GM18499 (cell line): ENCODE data around the gene RPS27.
A peak's percentile ranks its signal among the peaks of the same experiment; 100 is the strongest.
"Not testable (repeated sequence)": the region's sequence is repeated elsewhere in the genome, so short reads cannot be mapped to it uniquely, and the experiment has no call there.

ENCODE experiments used
- ATAC-seq: cut with Tn5 transposase; IDR thresholded peaks from one replicate; pipeline ENCODE4 v1.9.1; 2021; ENCODE audit warnings: moderate number of reproducible peaks; ENCODE audit not compliant: insufficient read depth, unreplicated experiment

The RPS27 gene

DNA sequence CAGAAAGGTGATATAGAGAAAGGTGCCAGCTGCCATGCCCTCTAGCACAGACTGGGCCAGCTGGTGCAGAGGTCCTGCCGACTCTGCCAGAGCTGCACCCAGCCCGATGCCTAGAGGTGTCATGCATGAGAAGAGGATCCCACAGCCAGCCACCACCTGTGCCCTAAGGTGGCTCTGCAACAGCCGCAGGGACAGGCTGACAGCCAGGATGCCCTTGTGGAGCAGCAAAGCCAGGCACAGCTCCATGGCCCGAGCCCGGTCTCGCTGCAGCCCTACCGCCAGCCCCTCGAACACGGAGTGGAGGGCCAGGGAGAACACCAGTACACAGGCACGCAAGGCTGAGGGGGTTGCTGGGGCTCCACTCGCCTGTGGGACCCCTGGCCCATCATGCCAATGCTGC, 30.4 kb upstream of the RPS27 start:
- no peak for ATAC-seq

DNA sequence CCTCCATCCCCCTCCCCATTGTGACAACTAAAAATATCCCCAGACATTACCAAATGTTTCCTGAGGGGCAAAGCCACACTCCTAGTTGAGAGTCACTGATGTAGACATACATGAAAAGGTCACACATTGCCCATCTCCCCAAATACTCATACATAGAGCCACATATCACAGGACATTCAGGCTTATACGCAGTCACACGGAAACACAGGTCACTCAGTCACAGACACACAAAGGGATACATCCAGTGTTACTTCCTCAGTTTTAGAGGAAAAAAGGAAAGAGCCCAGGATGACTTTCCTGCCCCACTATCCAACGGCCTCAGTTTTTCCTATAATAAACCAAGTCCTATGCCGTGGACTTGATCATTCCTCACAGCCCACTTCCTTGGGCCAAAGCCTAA, 29.1 kb upstream of the RPS27 start:
- no peak for ATAC-seq

DNA sequence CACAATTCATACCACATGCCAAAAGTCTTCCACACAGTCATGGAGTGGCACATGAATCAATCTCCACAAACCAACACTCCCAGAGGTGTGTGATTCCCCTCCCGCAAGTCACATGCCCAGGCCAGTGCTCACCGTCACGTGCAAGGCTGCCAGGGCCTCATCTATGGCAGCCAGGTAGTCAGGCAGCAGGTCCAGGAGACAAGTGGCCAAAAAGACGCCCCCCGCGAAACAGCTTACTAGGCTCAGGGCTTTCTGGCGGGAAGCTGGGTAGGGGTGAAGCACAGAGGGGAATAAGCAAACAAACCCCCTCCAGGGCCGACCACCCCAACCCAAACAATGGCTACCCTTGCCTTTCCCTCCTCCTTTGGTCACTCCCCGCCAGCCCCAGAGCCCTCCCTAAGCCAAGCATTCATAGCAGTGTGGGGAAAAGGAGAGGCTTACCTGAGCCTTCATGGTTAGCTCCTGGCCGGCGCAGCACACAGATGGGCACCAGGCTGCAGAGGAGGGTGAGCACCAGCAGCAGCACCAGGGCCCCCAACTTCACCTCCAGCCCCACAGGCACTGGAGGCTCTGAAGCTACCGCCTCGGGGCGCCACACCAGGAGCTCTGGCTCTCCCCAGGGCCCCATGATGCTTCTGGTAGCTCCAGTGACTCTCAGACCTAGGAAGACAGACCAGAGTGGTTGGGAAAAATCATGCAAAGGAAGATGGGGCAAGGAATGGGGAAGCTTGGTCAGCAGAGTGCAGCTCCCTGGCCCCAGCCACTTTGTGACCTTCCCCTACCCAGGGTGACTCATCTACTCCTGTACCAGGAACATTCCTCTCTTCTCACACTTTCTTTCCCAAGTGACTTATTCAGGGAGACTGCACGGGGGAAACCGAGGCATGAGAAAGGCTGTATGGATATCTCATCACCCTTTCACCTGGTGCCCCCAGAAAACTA, 28.2 kb upstream of the RPS27 start:
- no peak for ATAC-seq

DNA sequence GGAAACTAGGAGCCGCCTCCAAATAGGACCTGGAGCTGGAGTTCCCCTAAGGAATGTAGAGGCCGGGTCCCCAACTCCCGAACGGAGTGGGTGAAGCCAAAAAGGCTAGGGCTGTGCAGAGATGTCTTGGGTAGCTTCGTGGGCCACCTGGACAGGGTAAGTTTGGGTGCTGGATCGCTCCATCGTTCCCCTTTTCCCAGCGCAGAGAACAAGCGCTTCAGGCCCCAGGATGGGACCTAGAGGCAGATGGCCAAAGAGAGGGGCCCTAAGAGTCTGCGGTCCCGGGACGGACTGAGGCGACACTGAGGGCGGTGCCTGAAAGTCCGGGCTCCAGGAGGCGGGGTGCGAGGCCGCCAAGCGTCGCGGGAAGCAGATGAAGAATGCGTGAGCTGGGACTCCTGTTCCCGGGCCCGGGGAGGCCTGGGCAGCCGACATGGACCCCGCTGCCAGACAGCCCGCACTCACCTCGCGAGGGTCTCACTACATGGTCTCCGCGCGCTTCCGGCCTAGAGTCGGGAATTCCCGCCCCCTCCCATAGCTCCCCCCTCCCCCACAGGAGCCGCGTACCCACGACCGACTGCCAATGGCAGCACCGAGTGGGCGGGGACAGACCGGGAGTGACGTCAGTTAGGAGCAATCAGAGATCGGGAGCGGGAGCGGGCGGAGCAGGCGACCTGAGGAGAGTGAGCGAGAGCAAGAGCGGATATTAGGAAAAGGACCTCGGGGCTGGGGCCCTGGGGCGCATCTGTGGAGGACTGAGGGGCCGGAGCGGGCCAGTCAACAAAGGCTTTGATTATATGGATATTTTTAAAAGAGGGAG, 27.3 kb upstream of the RPS27 start, which contains the start of gene SLC39A1:
SLC39A1 (minus strand) TSS at position 508 of the 820 bp plus-strand sequence. CDS start 822 bp downstream, outside the sequence.
- ATAC-seq, result no peak

DNA sequence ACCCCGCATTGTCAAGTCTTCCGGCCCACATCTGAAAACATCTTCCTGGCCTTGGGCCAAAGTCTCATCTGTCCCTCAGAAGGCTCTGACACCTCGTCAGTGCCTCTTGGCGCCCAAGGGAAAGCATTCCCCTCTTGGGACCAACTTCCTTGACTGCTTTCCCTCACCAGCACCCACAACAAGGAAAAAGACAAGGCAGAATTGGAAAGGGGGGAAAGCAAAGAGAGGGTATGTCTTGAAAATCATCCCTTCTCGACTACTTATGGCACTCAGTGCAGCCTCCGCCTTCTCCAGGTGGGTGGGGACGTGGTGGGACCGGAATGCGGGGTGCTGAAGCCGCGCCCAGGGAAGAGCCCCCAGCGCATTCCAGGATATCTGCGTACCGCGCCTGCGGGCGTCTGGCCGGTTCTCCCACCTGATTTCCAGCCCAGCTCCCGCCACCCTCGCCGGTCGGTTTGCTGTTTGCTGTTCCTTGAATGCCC, 26.7 kb upstream of the RPS27 start:
- no peak for ATAC-seq

DNA sequence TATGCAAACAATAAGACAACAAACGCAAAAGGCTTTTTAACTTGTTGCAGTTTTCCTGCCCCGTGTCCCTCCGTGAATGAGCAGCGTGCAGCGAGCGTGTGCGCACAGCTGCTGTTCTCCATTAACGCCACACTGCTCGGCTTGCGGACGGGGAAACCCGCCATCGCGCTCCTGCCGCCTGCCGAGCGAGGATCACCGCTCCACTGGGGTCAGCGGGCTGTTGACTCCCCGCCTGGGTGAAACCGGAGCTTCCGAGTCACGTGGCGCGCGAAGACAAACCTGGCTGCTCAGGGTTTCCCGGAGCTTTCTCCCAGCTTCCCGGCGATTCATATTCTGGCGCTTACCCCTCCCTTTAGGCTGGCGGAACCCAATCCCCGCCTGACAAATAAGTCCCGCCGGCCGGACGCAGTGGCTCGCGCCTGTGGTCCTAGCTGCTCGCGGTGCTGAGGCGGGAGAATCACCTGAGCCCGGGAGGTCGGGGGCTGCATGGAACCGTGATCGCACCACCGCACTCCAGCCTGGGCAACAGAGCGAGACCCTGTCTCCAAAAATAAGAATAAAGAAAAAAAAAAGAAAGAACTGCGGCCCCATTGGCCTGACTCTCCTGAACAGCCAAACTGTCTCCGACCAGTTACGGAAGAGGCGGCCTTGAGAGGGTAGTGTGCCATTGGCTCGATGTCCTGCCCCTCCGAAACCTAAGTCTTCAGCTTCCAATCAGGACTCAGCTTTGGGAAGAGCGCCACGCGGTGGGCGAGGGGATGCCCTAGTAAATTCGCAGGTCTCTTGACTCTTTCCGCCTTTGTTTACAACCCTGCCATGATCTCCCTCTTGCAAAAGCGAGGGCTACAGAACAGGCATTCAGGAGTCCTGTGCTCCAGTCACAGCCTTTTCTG, 23.2 kb upstream of the RPS27 start, which contains the start of gene CREB3L4:
CREB3L4 (plus strand) TSS at position 796 of the 893 bp plus-strand sequence. CDS start 624 bp downstream, outside the sequence.
- peak; percentile 52 for ATAC-seq

DNA sequence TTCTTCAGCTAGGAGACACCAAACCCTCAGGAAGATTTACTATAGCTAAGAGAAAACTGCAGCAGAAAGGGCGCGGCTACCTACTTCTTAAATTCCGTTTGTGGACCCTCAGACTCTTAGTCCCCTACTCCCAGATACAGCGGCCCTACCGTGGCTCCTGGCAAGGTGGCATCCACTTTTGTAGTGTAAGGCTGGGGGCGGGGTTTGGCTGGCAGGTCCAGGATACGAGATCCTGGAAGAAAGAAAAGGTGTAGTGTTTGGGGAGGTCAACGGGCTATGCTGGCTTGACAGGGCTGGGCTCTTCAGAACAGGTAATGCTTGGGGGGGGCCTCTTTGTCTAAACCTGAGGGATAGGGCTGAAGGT, 22.6 kb upstream of the RPS27 start:
- no peak for ATAC-seq

DNA sequence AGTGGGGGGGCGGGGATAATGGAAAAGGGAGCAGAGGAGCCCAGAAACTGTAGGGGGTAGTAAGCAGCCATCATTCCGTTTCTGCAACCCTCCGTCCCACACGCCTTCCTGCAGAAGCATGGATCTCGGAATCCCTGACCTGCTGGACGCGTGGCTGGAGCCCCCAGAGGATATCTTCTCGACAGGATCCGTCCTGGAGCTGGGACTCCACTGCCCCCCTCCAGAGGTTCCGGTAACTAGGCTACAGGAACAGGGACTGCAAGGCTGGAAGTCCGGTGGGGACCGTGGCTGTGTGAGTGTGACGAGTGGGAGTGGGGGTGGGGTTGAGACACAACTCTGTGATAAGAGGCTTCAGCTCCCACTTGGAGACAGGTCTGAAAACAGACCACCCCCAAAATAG, 22.2 kb upstream of the RPS27 start:
- ATAC-seq, result no peak

DNA sequence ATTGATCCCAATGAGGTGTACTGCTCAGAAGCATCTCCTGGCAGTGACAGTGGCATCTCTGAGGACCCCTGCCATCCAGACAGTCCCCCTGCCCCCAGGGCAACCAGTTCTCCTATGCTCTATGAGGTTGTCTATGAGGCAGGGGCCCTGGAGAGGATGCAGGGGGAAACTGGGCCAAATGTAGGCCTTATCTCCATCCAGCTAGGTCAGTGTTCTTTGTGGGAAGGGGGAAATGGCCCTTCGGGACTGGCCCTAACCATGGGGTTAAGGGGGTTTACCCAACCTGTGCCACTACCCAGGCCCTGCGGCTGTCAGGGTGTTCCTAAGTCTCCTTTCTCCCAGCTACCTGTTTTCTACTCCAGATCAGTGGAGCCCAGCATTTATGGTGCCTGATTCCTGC, 21.6 kb upstream of the RPS27 start:
- no peak for ATAC-seq

DNA sequence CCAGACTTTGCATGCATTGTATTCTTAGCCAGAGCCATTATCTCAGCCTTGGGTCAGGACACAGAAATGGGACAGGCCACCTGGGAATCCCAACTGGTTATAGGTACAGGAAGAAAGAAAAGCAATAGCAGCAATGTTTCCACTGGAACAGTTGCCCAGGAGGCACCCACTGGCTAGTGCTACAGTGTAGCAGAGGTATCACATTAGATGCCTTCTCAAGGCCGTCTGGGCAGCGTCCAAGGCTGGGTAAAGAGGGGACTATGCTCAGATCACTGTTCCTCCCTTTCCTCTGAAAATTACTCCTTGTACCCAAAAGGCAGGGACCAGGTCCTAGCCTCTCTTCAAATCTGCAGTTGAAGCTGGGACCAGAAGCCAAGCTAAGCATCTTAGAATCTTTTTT, 20.2 kb upstream of the RPS27 start:
- no peak for ATAC-seq

DNA sequence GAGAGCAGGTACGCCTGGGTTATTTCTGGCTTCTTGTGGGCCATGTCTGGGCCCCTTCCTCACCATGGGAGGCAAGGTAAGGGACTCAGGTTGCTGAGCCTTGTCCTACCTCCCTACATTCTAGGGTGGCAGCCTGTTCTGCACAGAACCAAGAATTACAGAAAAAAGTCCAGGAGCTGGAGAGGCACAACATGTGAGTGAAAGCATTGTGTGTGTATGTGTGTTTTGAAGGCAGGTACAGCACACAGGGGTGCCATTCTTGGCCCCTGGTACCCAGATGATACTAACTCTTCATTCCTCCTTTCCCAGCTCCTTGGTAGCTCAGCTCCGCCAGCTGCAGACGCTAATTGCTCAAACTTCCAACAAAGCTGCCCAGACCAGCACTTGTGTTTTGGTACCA, 17.5 kb upstream of the RPS27 start:
- no peak for ATAC-seq

DNA sequence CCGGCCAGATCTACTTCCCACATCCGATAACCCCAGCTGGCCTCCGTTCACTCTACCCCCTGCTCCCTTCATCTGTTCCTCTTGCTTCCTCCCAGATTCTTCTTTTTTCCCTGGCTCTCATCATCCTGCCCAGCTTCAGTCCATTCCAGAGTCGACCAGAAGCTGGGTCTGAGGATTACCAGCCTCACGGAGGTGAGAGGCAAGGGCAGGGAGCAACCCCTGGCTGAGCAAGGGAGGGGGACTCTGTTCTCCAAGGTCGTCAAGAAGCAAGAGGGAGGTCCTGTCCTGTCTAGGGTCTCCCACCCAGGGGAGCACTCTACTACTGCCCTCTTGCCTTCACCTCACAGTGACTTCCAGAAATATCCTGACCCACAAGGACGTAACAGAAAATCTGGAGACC, 17.0 kb upstream of the RPS27 start:
- no peak for ATAC-seq

DNA sequence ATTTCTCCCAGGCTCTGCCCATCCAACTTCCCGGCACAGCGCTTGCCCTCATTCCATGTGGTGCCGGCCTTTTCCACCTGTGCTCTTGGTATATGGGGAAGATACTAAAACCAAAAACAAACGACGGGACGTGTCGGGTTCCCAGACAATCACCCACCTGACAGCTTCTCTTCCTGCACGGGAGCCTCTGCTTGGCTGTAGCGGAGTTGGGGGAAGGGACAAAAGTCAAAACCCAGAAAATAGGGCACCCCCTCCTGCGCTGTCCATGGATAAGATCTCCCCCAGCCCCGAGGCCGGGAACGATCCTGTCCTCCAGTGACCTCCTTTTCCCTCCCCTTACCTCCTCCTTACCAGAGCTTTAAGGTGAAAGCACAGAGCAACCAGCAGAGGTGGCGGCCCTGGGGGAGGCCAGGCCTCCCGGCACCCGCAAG, 13.7 kb upstream of the RPS27 start:
- no peak for ATAC-seq

DNA sequence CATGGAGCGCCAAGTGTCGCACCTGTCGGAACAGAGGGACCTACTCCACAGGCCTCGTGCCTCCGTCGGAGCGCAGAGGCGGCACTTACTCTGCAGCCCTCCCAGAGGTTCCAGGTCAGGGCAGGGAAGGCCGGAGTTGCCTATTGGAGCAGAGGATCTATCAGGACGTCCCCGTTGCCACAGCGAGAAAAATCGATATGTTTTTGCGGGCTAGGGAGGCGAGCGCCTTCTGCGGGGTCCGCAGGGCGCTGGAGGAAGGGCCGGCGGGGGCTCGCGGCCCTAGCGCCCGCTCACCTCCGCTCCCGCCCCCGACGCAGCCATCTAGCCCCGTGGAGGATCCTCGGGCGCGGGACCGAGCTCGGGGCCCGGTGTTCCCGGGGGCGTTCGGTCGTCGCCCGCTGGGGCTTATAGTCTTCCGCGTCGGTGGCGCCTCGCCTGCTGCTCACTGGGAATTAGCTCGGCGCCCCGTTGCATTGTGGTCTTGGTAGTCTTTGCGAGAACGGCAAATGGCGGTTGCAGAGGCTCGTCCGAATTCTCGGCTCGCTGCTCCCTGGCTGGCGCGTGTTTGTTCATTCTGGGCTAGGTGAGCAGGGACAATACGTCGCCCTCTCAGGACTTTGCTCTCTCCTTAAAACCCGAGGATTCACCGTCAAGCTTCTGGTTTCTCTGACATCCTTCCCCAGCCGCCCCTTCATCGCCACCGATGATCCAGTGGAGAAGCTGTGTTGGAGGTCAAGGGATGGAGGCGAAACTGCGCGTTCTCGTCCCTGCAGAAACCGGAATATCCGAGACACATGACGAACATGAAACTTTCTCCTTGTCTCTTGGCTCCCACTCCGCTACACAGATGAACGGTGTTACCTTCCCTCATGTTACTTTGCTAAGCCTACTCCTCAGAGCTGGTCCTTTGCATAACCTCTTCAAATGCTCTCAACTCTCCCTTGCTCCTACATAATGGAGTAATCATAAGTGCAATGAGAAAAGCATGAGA, 13.0 kb upstream of the RPS27 start, which contains the start of gene JTB:
JTB (minus strand) TSS at position 425 of the 991 bp plus-strand sequence; CDS start at position 3, 422 bp downstream.
- ATAC-seq, result no peak

DNA sequence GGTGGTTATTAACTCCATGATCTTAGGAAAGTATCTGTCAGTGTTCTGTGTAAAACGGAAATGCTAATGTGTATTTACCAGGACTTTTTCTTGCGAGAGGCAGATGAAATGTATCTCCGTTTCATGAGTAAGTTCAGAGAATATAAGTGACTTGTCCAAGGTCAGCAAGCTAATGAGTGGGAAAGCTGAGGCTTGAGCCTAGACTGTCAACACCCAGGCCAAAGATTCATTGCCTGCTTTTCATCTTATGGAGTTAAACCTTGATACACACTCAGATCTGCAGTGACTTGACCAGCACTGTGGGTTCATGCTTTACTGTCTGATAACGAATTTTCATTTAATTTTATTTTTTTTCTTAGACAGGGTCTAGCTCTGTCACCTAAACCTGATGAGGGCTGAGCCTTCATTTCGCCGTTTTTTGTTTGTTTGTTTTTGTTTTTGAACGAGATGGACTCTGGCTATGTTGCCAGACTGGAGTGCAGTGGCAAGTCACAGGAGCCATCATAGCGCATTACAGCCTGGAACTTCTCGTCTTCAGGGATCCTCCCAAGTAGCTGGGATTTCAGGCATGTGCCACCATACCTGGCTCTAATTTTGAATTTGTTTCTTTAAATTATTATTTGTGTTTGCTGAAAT, 12.2 kb upstream of the RPS27 start:
- ATAC-seq, result no peak

DNA sequence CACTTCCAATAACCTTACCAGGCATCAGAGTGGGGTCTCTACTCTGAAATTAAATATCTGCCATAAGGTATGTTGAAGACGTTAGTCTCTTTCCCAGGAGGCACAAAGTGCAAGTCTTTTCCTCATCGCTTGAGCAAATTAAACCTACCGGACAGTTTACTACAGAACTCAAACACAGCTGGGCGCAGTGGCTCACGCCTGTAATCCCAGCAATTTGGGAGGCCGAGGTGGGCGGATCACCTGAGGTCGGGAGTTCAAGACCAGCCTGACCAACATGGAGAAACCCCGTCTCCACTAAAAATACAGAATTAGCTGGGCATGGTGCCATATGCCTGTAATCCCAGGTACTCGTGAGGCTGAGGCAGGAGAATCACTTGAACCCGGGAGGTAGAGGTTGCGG, 11.5 kb upstream of the RPS27 start:
- not testable (repeated sequence) for ATAC-seq

DNA sequence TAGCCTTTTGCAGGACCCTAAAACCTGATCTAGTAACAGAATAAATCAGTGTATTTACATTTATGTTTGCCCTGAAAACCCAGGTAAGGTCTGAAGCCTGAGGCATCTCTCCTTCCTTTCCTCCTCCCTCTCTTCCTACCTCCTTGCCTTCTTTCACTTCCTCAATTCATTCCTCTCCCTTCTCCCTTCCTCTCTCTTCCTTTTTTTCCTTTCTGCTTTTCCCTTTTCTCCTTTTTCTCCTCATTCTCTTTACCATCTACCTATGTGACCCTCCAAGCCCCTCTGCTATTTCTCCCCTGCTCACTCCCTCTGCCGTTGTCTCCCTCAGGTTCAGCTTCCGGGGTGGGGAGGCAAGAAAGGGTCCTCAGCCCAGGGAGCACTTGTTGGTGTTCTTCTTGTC, 8.8 kb upstream of the RPS27 start:
- ATAC-seq, result not testable (repeated sequence)
